CD8-positive, alpha-beta memory T cell (primary cell): ENCODE data around the gene TDRKH. TPM values are rescaled to one million over a fixed set of nuclear protein-coding genes. Genes with fewer than 3 reads are reported as not detected.

Experiments
- CTCF ChIA-PET: fragments of 350-600 bp; sonication (Branson Sonifier 250); formaldehyde crosslinking; loops from one replicate; lab custom pipeline; 2021; ENCODE audit warnings: antibody characterized with exemption; lab: Charles Lee
- POLR2A ChIA-PET: fragments of 350-600 bp; sonication (Branson Sonifier 250); formaldehyde crosslinking; loops from one replicate; lab custom pipeline; 2021; ENCODE audit warnings: antibody characterized with exemption; lab: Charles Lee
- DNase-seq, 5 donors: peaks; one replicate each; pipeline versions ENCODE4 v3.0.0 to v3.0.0-alpha.2; 2020 to 2022; ENCODE audit warnings: mixed read lengths in 1 of 5
- H3K27ac ChIP-seq: one replicate; pipeline ENCODE4 v1.7.0; 2013; ENCODE audit warnings: low read depth, mild to moderate bottlenecking, low read length, moderate library complexity
- H3K27me3 ChIP-seq: 2 replicates; pipeline ENCODE4 v1.7.0; 2013; ENCODE audit warnings: low read length, mild to moderate bottlenecking; ENCODE audit not compliant: insufficient read depth, poor library complexity, severe bottlenecking
- H3K36me3 ChIP-seq: 2 replicates; pipeline ENCODE4 v1.7.0; 2013; ENCODE audit warnings: mild to moderate bottlenecking, low read length, moderate library complexity; ENCODE audit not compliant: insufficient read depth
- H3K4me1 ChIP-seq: 2 replicates; pipeline ENCODE4 v1.7.0; 2013; ENCODE audit warnings: mild to moderate bottlenecking, low read length, moderate library complexity; ENCODE audit not compliant: insufficient read depth
- H3K4me3 ChIP-seq: 2 replicates; pipeline ENCODE4 v1.7.0; 2013; ENCODE audit warnings: mild to moderate bottlenecking, low read length
- H3K9me3 ChIP-seq: 2 replicates; pipeline ENCODE4 v1.7.0; 2013; ENCODE audit warnings: mild to moderate bottlenecking, low read length
- H3K27ac Mint-ChIP-seq, 8 donors: one replicate each; pipeline ENCODE4 v1.8.0; 2020 to 2021; ENCODE audit warnings: mixed read lengths in 8 of 8, mild to moderate bottlenecking in 6 of 8, inconsistent platforms in 3 of 8, moderate library complexity in 3 of 8
- H3K27me3 Mint-ChIP-seq, 2 donors: one replicate each; pipeline ENCODE4 v1.8.0; 2020 to 2021; ENCODE audit warnings: mixed read lengths in 2 of 2, mild to moderate bottlenecking in 1 of 2, moderate library complexity in 1 of 2
- H3K36me3 Mint-ChIP-seq, 3 donors: one replicate each; pipeline ENCODE4 v1.8.0; 2020 to 2021; ENCODE audit warnings: mixed read lengths in 3 of 3, inconsistent platforms in 1 of 3, mild to moderate bottlenecking in 1 of 3
- H3K4me1 Mint-ChIP-seq, 3 donors: one replicate each; pipeline ENCODE4 v1.8.0; 2020 to 2021; ENCODE audit warnings: mixed read lengths in 3 of 3, inconsistent platforms in 1 of 3, mild to moderate bottlenecking in 1 of 3
- H3K4me3 Mint-ChIP-seq, 7 donors: one replicate each; pipeline ENCODE4 v1.8.0; 2020 to 2021; ENCODE audit warnings: mixed read lengths in 7 of 7, mild to moderate bottlenecking in 6 of 7, moderate library complexity in 4 of 7, inconsistent platforms in 2 of 7
- H3K9me3 Mint-ChIP-seq, 5 donors: one replicate each; pipeline ENCODE4 v1.8.0; 2020 to 2022; ENCODE audit warnings: mixed read lengths in 5 of 5, mild to moderate bottlenecking in 3 of 5, moderate library complexity in 2 of 5, inconsistent platforms in 1 of 5
- polyA plus RNA-seq: library from polyadenylated mRNA; unstranded; fragments of 300-500 nt; fragmentation: Illumina TruSeq; gene quantifications from one replicate; pipeline ENCODE4 v1.2.3, GENCODE V29; 2021
- total RNA-seq, 2 experiments: library from RNA; stranded (reverse); gene quantifications; one replicate each; pipeline ENCODE4 v1.2.3, GENCODE V29; 2021

Gene TDRKH
- total and polyA plus RNA-seq, 3 experiments from 2014 or later, result 16.4 to 20.5 (median 17.4) TPM

- Histone ChIP-seq H3K27ac (no peak overlapping the region), H3K4me3 (no peak overlapping the region), H3K36me3 (no peaks in the 10 kb centered on the region), H3K4me1 (no peaks in the 10 kb centered on the region), H3K9me3 (no peaks in the 10 kb centered on the region), H3K27me3 (no peaks in the 10 kb centered on the region)
- ChIA-PET POLR2A (no interaction called here), CTCF (interaction anchor here (1.0 to 1.4 kb wide), 2 partner anchors 10 to 29 kb away, joined by 3 to 4 read pairs; no protein-coding TSS in a partner anchor)
- Mint-ChIP-seq H3K4me1 (peaks cover under 1 to 8% (median 7%) of the 10 kb centered on the region in 3 donors), H3K9me3 (no peaks in the 10 kb centered on the region), H3K27me3 (peaks cover 0 to 2% of the 10 kb centered on the region in 2 donors), H3K27ac (peak overlapping the region in 2 of 8 donors; percentile 26 to 88), H3K4me3 (no peak overlapping the region), H3K36me3 (no peaks in the 10 kb centered on the region)
- no peak for DNase-seq
These were observed 16.8 kb upstream of the TDRKH start for GRCh38 chr1:151807131-151807530.

GRCh38 chr1:151806170-151806569 is 15.9 kb upstream of the TDRKH start:
- H3K27ac ChIP-seq, result no peak overlapping the region
- no peaks in the 10 kb centered on the region for H3K4me1 ChIP-seq
- H3K4me1 Mint-ChIP-seq, result peaks cover 0 to 5% (median 0%) of the 10 kb centered on the region in 3 donors
- ChIA-PET POLR2A (interaction anchor here (0.6 kb wide), 1 partner anchor 125 kb away, joined by 4 read pairs; no protein-coding TSS in a partner anchor), CTCF (no interaction called here)
- no peak for DNase-seq
- H3K9me3 Mint-ChIP-seq, result no peaks in the 10 kb centered on the region
- no peaks in the 10 kb centered on the region for H3K36me3 Mint-ChIP-seq
- peaks cover 0 to 5% of the 10 kb centered on the region in 2 donors for H3K27me3 Mint-ChIP-seq
- no peak overlapping the region for H3K4me3 ChIP-seq
- no peak overlapping the region for H3K4me3 Mint-ChIP-seq
- H3K36me3 ChIP-seq, result no peaks in the 10 kb centered on the region
- peak overlapping the region in 4 of 8 donors; percentile 17 to 88 (median 32) for H3K27ac Mint-ChIP-seq
- H3K27me3 ChIP-seq, result no peaks in the 10 kb centered on the region
- H3K9me3 ChIP-seq, result no peaks in the 10 kb centered on the region

- Mint-ChIP-seq H3K27ac (peak within 1 kb of the TSS in 6 of 8 donors; percentile 27 to 88 (median 72)), H3K36me3 (no peaks in the 10 kb centered on the region), H3K9me3 (no peaks in the 10 kb centered on the region), H3K4me3 (no peak within 1 kb of the TSS), H3K27me3 (peaks cover 5% of the 10 kb centered on the region in 2 donors), H3K4me1 (peaks cover 6 to 10% (median 6%) of the 10 kb centered on the region in 3 donors)
- no peaks in the 10 kb centered on the region for H3K36me3 ChIP-seq
- ChIA-PET POLR2A (no interaction called here), CTCF (no interaction called here)
- DNase-seq, result no peak
- no peak within 1 kb of the TSS for H3K27ac ChIP-seq
- no peak within 1 kb of the TSS for H3K4me3 ChIP-seq
- H3K27me3 ChIP-seq, result no peaks in the 10 kb centered on the region
- H3K4me1 ChIP-seq, result no peaks in the 10 kb centered on the region
- no peaks in the 10 kb centered on the region for H3K9me3 ChIP-seq
These were observed 14.9 kb upstream of the TDRKH start, which contains the start of gene LINGO4 for GRCh38 chr1:151805066-151805820. LINGO4 (minus strand) TSS chr1:151805419; CDS start chr1:151802704, 2,715 bp downstream.

- Histone ChIP-seq H3K4me1 (no peaks in the 10 kb centered on the region), H3K27me3 (no peaks in the 10 kb centered on the region), H3K27ac (no peak overlapping the region), H3K4me3 (no peak overlapping the region), H3K36me3 (no peaks in the 10 kb centered on the region), H3K9me3 (no peaks in the 10 kb centered on the region)
- DNase-seq, result no peak
- Mint-ChIP-seq H3K9me3 (no peaks in the 10 kb centered on the region), H3K27me3 (peaks cover 6 to 12% of the 10 kb centered on the region in 2 donors), H3K4me3 (no peak overlapping the region), H3K36me3 (peaks cover 0 to 2% (median 0%) of the 10 kb centered on the region in 3 donors), H3K4me1 (peaks cover 12 to 17% (median 12%) of the 10 kb centered on the region in 3 donors), H3K27ac (peak overlapping the region in 7 of 8 donors; percentile 23 to 83 (median 75))
- ChIA-PET CTCF (interaction anchor here (1.1 kb wide), 1 partner anchor 11 kb away, joined by 3 read pairs; no protein-coding TSS in a partner anchor), POLR2A (no interaction called here)
These were observed 13.6 kb upstream of the TDRKH start for GRCh38 chr1:151803915-151804314.

- no peaks in the 10 kb centered on the region for H3K27me3 ChIP-seq
- ChIA-PET POLR2A (no interaction called here), CTCF (interaction anchor here (1.5 kb wide), 1 partner anchor 33 kb away, joined by 4 read pairs; no protein-coding TSS in a partner anchor)
- H3K9me3 Mint-ChIP-seq, result no peaks in the 10 kb centered on the region
- DNase-seq, result no peak
- no peak overlapping the region for H3K27ac ChIP-seq
- peaks cover 6 to 12% of the 10 kb centered on the region in 2 donors for H3K27me3 Mint-ChIP-seq
- H3K27ac Mint-ChIP-seq, result peak overlapping the region in 7 of 8 donors; percentile 67 to 95 (median 79)
- H3K36me3 Mint-ChIP-seq, result peaks cover 0 to 4% (median 2%) of the 10 kb centered on the region in 3 donors
- H3K4me3 ChIP-seq, result no peak overlapping the region
- H3K36me3 ChIP-seq, result no peaks in the 10 kb centered on the region
- H3K9me3 ChIP-seq, result no peaks in the 10 kb centered on the region
- H3K4me1 ChIP-seq, result no peaks in the 10 kb centered on the region
- H3K4me3 Mint-ChIP-seq, result no peak overlapping the region
- H3K4me1 Mint-ChIP-seq, result peaks cover 12 to 19% (median 12%) of the 10 kb centered on the region in 3 donors
These were observed 12.9 kb upstream of the TDRKH start for GRCh38 chr1:151803164-151803563.

GRCh38 chr1:151802372-151802771 is 12.1 kb upstream of the TDRKH start:
- H3K27ac Mint-ChIP-seq, result peak overlapping the region in 2 of 8 donors; percentile 24 to 95
- no peak overlapping the region for H3K4me3 Mint-ChIP-seq

GRCh38 chr1:151801846-151802245 is 11.5 kb upstream of the TDRKH start:
- peak overlapping the region in 2 of 8 donors; percentile 24 to 46 for H3K27ac Mint-ChIP-seq
- H3K36me3 ChIP-seq, result no peaks in the 10 kb centered on the region
- H3K36me3 Mint-ChIP-seq, result peaks cover 0 to 4% (median 2%) of the 10 kb centered on the region in 3 donors
- peaks cover 12 to 17% (median 12%) of the 10 kb centered on the region in 3 donors for H3K4me1 Mint-ChIP-seq
- CTCF ChIA-PET, result interaction anchor here (1.1 to 1.5 kb wide), 2 partner anchors 17 to 34 kb away, joined by 3 to 4 read pairs; no protein-coding TSS in a partner anchor
- H3K27ac ChIP-seq, result no peak overlapping the region
- H3K27me3 Mint-ChIP-seq, result peaks cover 4 to 12% of the 10 kb centered on the region in 2 donors
- H3K4me1 ChIP-seq, result no peaks in the 10 kb centered on the region
- no peaks in the 10 kb centered on the region for H3K9me3 ChIP-seq
- H3K27me3 ChIP-seq, result no peaks in the 10 kb centered on the region
- no peak for DNase-seq
- H3K4me3 ChIP-seq, result no peak overlapping the region
- H3K4me3 Mint-ChIP-seq, result no peak overlapping the region
- POLR2A ChIA-PET, result interaction anchor here (0.5 kb wide), 1 partner anchor 422 kb away, joined by 4 read pairs; no protein-coding TSS in a partner anchor
- no peaks in the 10 kb centered on the region for H3K9me3 Mint-ChIP-seq

More at GRCh38 chr1:151802372-151802771, 12.1 kb upstream of the TDRKH start:
- no peak for DNase-seq
- Histone ChIP-seq H3K27ac (no peak overlapping the region), H3K27me3 (no peaks in the 10 kb centered on the region), H3K9me3 (no peaks in the 10 kb centered on the region), H3K4me1 (no peaks in the 10 kb centered on the region), H3K4me3 (no peak overlapping the region), H3K36me3 (no peaks in the 10 kb centered on the region)
- ChIA-PET CTCF (interaction anchor here (1.1 to 1.5 kb wide), 2 partner anchors 17 to 34 kb away, joined by 3 to 4 read pairs; no protein-coding TSS in a partner anchor), POLR2A (no interaction called here)
- Mint-ChIP-seq H3K27me3 (peaks cover 4 to 12% of the 10 kb centered on the region in 2 donors), H3K36me3 (peaks cover 0 to 4% (median 2%) of the 10 kb centered on the region in 3 donors), H3K9me3 (no peaks in the 10 kb centered on the region), H3K4me1 (peaks cover 12 to 17% (median 12%) of the 10 kb centered on the region in 3 donors)
